ENCODE data around the gene LTC4S.

The LTC4S gene

DNA sequence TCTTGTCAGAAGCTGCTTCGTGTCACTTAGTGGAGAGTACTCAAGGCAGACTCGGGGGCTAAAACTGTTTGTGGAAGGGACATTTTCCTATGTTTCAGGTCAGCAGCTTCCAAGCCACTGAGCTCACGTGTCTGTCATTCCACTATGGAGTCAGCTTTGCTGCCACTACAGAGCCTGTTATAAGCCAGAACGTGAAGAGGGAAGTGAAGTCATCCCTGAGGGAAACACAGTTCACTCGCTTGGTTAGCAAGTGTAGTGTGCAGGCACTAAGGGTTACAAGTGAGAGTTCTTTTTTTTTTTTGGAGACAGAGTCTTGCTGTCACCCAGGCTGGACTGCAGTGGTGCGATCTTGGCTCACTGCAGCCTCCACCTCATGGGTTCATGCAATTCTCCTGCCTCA lies 24.5 kb upstream of the LTC4S start:
- H3K36me3 ChIP-seq (ENCODE audit: control insufficient read depth, insufficient read depth, low read length) = peaks cover 74% of the 10 kb centered on the region

DNA sequence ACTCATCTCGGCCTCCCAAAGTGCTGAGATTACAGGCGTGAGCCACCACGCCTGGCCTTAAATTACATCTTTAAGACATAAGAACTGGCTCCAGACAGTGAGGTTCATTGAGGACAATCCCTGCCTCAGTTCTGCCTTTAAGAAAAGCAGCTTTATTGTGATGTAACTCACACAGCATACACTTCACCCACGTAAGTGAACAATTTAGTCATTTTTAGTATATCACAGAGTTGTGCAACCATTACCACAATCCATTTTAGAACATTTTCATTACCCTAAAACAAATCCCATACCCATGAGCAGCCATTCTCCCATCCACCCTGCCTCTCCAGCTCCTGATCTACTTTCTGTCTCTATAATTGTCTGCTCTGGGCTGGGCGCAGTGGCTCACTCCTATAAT lies 24.0 kb upstream of the LTC4S start:
- H3K4me1 ChIP-seq (ENCODE audit: control insufficient read depth, insufficient read depth, low read length, poor library complexity, severe bottlenecking) = no peaks in the 10 kb centered on the region
- H3K27ac ChIP-seq (ENCODE audit: insufficient read depth, low read length, poor library complexity, severe bottlenecking) = no peak overlapping the region
- peaks cover 79% of the 10 kb centered on the region for H3K36me3 ChIP-seq (ENCODE audit: control insufficient read depth, insufficient read depth, low read length)
- no peaks in the 10 kb centered on the region for H3K27me3 ChIP-seq (replicated peaks; ENCODE audit: control insufficient read depth, insufficient read depth, low read length, poor library complexity, severe bottlenecking)
- H3K9me3 ChIP-seq (ENCODE audit: control insufficient read depth, low read length) = no peaks in the 10 kb centered on the region
- H3K4me3 ChIP-seq (ENCODE audit: insufficient read depth, low read depth, low read length, poor library complexity, severe bottlenecking) = no peak overlapping the region
- DNase-seq = no peak

More for the DNA sequence above, 24.5 kb upstream of the LTC4S start:
- H3K27ac ChIP-seq (ENCODE audit: insufficient read depth, low read length, poor library complexity, severe bottlenecking) = no peak overlapping the region
- no peak overlapping the region for H3K4me3 ChIP-seq (ENCODE audit: insufficient read depth, low read depth, low read length, poor library complexity, severe bottlenecking)
- no peaks in the 10 kb centered on the region for H3K27me3 ChIP-seq (replicated peaks; ENCODE audit: control insufficient read depth, insufficient read depth, low read length, poor library complexity, severe bottlenecking)
- DNase-seq = no peak
- no peaks in the 10 kb centered on the region for H3K9me3 ChIP-seq (ENCODE audit: control insufficient read depth, low read length)
- no peaks in the 10 kb centered on the region for H3K4me1 ChIP-seq (ENCODE audit: control insufficient read depth, insufficient read depth, low read length, poor library complexity, severe bottlenecking)

GRCh38 chr5:179771311-179771895 lies 22.4 kb upstream of the LTC4S start:
- Histone ChIP-seq H3K27ac (ENCODE audit: insufficient read depth, low read length, poor library complexity, severe bottlenecking) (no peak overlapping the region), H3K4me3 (ENCODE audit: insufficient read depth, low read depth, low read length, poor library complexity, severe bottlenecking) (no peak overlapping the region), H3K36me3 (ENCODE audit: control insufficient read depth, insufficient read depth, low read length) (peaks cover 77% of the 10 kb centered on the region), H3K4me1 (ENCODE audit: control insufficient read depth, insufficient read depth, low read length, poor library complexity, severe bottlenecking) (no peaks in the 10 kb centered on the region), H3K27me3 (replicated peaks; ENCODE audit: control insufficient read depth, insufficient read depth, low read length, poor library complexity, severe bottlenecking) (no peaks in the 10 kb centered on the region), H3K9me3 (ENCODE audit: control insufficient read depth, low read length) (no peaks in the 10 kb centered on the region)
- no peak for DNase-seq

GRCh38 chr5:179772351-179772750 lies 21.4 kb upstream of the LTC4S start:
- no peak for DNase-seq
- Histone ChIP-seq H3K27ac (ENCODE audit: insufficient read depth, low read length, poor library complexity, severe bottlenecking) (no peak overlapping the region), H3K9me3 (ENCODE audit: control insufficient read depth, low read length) (no peaks in the 10 kb centered on the region), H3K4me3 (ENCODE audit: insufficient read depth, low read depth, low read length, poor library complexity, severe bottlenecking) (no peak overlapping the region), H3K27me3 (replicated peaks; ENCODE audit: control insufficient read depth, insufficient read depth, low read length, poor library complexity, severe bottlenecking) (no peaks in the 10 kb centered on the region), H3K4me1 (ENCODE audit: control insufficient read depth, insufficient read depth, low read length, poor library complexity, severe bottlenecking) (no peaks in the 10 kb centered on the region), H3K36me3 (ENCODE audit: control insufficient read depth, insufficient read depth, low read length) (peaks cover 76% of the 10 kb centered on the region)

DNA sequence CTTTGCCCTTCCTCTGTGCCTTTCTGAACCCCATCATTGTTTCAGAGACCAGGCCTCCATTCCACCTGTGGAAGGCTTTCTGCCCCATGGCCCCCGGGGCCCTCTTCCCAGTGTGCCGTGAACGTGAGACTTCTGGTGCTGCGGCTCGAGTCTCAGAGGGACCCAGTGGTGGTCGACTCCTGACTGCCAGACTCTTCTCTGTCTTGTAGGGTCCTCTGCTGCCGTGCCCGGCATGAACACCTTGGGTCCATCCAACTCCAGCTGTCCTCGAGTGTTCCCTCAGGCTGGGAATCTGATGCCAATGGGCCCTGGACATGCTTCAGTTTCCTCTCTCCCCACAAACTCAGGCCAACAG lies 20.1 kb upstream of the LTC4S start:
- no peak for DNase-seq
- Histone ChIP-seq H3K4me3 (ENCODE audit: insufficient read depth, low read depth, low read length, poor library complexity, severe bottlenecking) (no peak overlapping the region), H3K4me1 (ENCODE audit: control insufficient read depth, insufficient read depth, low read length, poor library complexity, severe bottlenecking) (no peaks in the 10 kb centered on the region)

GRCh38 chr5:179774442-179774841 lies 19.3 kb upstream of the LTC4S start:
- no peak overlapping the region for H3K27ac ChIP-seq (ENCODE audit: insufficient read depth, low read length, poor library complexity, severe bottlenecking)
- H3K27me3 ChIP-seq (replicated peaks; ENCODE audit: control insufficient read depth, insufficient read depth, low read length, poor library complexity, severe bottlenecking) = no peaks in the 10 kb centered on the region
- H3K9me3 ChIP-seq (ENCODE audit: control insufficient read depth, low read length) = no peaks in the 10 kb centered on the region
- DNase-seq = no peak
- H3K4me3 ChIP-seq (ENCODE audit: insufficient read depth, low read depth, low read length, poor library complexity, severe bottlenecking) = no peak overlapping the region
- peaks cover 79% of the 10 kb centered on the region for H3K36me3 ChIP-seq (ENCODE audit: control insufficient read depth, insufficient read depth, low read length)
- H3K4me1 ChIP-seq (ENCODE audit: control insufficient read depth, insufficient read depth, low read length, poor library complexity, severe bottlenecking) = no peaks in the 10 kb centered on the region

More for the DNA sequence above, 20.1 kb upstream of the LTC4S start:
- Histone ChIP-seq H3K27ac (ENCODE audit: insufficient read depth, low read length, poor library complexity, severe bottlenecking) (no peak overlapping the region), H3K9me3 (ENCODE audit: control insufficient read depth, low read length) (no peaks in the 10 kb centered on the region), H3K27me3 (replicated peaks; ENCODE audit: control insufficient read depth, insufficient read depth, low read length, poor library complexity, severe bottlenecking) (no peaks in the 10 kb centered on the region), H3K36me3 (ENCODE audit: control insufficient read depth, insufficient read depth, low read length) (peaks cover 84% of the 10 kb centered on the region)

DNA sequence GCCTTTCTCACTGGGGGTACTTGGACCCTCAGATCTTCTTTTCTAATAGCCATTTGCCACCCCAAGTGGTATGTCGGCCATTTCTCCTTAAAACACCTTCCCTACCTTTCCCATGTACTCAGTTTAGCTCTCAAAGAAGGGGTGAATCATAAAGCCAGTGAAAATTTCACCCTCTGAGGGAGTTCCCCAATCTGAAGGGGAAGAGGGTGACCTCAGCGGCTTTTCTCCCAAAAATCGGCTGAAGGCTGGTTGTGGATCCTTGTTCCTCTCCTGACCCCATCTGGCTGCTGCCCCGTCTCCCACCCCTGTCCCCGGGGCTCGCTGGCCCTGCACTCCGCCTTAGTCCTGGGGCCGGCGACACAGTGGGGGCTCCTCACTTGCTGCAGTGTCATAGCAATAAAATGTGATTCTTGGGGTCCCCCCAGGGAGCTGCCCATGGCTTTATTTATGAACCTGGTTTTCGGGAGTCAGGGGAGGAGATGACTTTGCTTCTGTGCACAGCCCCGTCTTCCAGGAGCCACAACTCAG lies 17.3 kb upstream of the LTC4S start:
- no peaks in the 10 kb centered on the region for H3K9me3 ChIP-seq (ENCODE audit: control insufficient read depth, low read length)
- no peaks in the 10 kb centered on the region for H3K27me3 ChIP-seq (replicated peaks; ENCODE audit: control insufficient read depth, insufficient read depth, low read length, poor library complexity, severe bottlenecking)
- no peaks in the 10 kb centered on the region for H3K4me1 ChIP-seq (ENCODE audit: control insufficient read depth, insufficient read depth, low read length, poor library complexity, severe bottlenecking)
- no peak overlapping the region for H3K4me3 ChIP-seq (ENCODE audit: insufficient read depth, low read depth, low read length, poor library complexity, severe bottlenecking)
- peaks cover 67% of the 10 kb centered on the region for H3K36me3 ChIP-seq (ENCODE audit: control insufficient read depth, insufficient read depth, low read length)
- no peak overlapping the region for H3K27ac ChIP-seq (ENCODE audit: insufficient read depth, low read length, poor library complexity, severe bottlenecking)
- DNase-seq = no peak

- Histone ChIP-seq H3K4me3 (ENCODE audit: insufficient read depth, low read depth, low read length, poor library complexity, severe bottlenecking) (no peak overlapping the region), H3K27ac (ENCODE audit: insufficient read depth, low read length, poor library complexity, severe bottlenecking) (no peak overlapping the region), H3K9me3 (ENCODE audit: control insufficient read depth, low read length) (no peaks in the 10 kb centered on the region), H3K27me3 (replicated peaks; ENCODE audit: control insufficient read depth, insufficient read depth, low read length, poor library complexity, severe bottlenecking) (no peaks in the 10 kb centered on the region), H3K4me1 (ENCODE audit: control insufficient read depth, insufficient read depth, low read length, poor library complexity, severe bottlenecking) (no peaks in the 10 kb centered on the region), H3K36me3 (ENCODE audit: control insufficient read depth, insufficient read depth, low read length) (peaks cover 62% of the 10 kb centered on the region)
- no peak for DNase-seq
These were observed 16.3 kb upstream of the LTC4S start for GRCh38 chr5:179777456-179777855.

DNA sequence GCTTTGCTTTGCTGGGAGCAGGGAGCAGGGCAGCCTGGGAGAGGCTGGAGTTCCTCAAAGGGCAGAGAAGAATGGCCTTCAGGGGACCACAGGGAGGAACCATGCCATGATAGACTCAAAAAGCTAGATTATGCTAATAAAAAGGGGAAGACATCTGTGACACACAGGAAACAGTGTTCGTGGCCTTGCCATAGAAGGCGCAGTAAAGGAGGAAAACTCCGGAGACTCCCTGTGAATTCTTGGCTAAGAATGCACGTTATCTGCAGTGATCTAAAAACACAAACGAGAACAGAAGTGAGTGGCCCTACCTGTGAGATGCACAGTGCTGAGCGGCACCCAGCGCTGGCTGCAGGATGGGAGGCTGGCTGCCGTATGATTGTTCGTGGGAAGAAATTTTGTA lies 15.9 kb upstream of the LTC4S start:
- peaks cover 59% of the 10 kb centered on the region for H3K36me3 ChIP-seq (ENCODE audit: control insufficient read depth, insufficient read depth, low read length)
- H3K4me3 ChIP-seq (ENCODE audit: insufficient read depth, low read depth, low read length, poor library complexity, severe bottlenecking) = no peak overlapping the region
- DNase-seq = no peak
- H3K9me3 ChIP-seq (ENCODE audit: control insufficient read depth, low read length) = no peaks in the 10 kb centered on the region
- no peaks in the 10 kb centered on the region for H3K4me1 ChIP-seq (ENCODE audit: control insufficient read depth, insufficient read depth, low read length, poor library complexity, severe bottlenecking)
- no peaks in the 10 kb centered on the region for H3K27me3 ChIP-seq (replicated peaks; ENCODE audit: control insufficient read depth, insufficient read depth, low read length, poor library complexity, severe bottlenecking)
- H3K27ac ChIP-seq (ENCODE audit: insufficient read depth, low read length, poor library complexity, severe bottlenecking) = no peak overlapping the region

DNA sequence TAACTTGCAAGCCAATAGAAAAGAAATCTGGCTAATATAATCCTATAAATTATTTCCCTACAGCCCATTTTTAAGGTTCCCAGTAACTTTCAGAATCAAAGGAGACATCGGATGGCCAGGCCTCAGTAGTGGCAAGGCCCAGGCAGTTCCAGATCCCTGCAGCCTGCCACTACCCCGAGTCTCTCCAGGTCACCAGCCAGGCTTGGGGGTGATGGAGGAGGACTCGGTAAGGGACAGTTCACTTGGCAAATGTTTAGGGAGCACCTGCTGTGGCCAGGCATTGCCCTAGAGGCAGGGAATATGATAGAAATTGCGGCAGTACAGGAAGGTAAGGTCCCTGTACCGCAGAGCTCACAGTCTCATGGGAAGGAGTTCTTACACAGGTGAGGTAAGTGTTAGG lies 15.2 kb upstream of the LTC4S start:
- no peaks in the 10 kb centered on the region for H3K27me3 ChIP-seq (replicated peaks; ENCODE audit: control insufficient read depth, insufficient read depth, low read length, poor library complexity, severe bottlenecking)
- H3K36me3 ChIP-seq (ENCODE audit: control insufficient read depth, insufficient read depth, low read length) = peaks cover 53% of the 10 kb centered on the region
- no peaks in the 10 kb centered on the region for H3K4me1 ChIP-seq (ENCODE audit: control insufficient read depth, insufficient read depth, low read length, poor library complexity, severe bottlenecking)
- H3K4me3 ChIP-seq (ENCODE audit: insufficient read depth, low read depth, low read length, poor library complexity, severe bottlenecking) = no peak overlapping the region
- no peak for DNase-seq
- H3K27ac ChIP-seq (ENCODE audit: insufficient read depth, low read length, poor library complexity, severe bottlenecking) = no peak overlapping the region
- no peaks in the 10 kb centered on the region for H3K9me3 ChIP-seq (ENCODE audit: control insufficient read depth, low read length)

Measured in effector memory CD4-positive, alpha-beta T cell (primary cell).